GM21381 (cell line): ENCODE measurements around the gene COL4A1.

Experiments used
- ATAC-seq: cut with Tn5 transposase; IDR thresholded peaks from one replicate; pipeline ENCODE4 v1.9.1; 2021; ENCODE audit warnings: mild to moderate bottlenecking, moderate library complexity; ENCODE audit not compliant: unreplicated experiment

COL4A1 gene

DNA sequence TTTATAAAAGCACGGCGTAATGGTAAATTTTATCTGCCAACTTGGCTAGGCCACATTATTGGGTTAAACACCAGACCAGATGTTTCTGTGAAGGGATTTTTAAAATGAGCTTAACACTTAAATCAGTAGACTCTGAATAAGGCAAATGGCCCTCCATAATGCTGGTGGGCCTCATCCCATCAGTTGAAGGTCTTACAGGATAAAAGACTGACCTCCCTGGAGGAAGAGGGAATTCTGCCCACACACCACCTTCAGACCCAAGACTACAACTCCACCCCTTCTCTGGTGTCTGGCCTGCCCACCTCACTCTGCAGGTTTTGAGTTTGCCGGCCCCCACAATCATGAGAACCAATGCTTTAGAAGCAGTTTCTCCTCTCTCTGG, 96.4 kb downstream of the COL4A1 start:
- no peak for ATAC-seq

DNA sequence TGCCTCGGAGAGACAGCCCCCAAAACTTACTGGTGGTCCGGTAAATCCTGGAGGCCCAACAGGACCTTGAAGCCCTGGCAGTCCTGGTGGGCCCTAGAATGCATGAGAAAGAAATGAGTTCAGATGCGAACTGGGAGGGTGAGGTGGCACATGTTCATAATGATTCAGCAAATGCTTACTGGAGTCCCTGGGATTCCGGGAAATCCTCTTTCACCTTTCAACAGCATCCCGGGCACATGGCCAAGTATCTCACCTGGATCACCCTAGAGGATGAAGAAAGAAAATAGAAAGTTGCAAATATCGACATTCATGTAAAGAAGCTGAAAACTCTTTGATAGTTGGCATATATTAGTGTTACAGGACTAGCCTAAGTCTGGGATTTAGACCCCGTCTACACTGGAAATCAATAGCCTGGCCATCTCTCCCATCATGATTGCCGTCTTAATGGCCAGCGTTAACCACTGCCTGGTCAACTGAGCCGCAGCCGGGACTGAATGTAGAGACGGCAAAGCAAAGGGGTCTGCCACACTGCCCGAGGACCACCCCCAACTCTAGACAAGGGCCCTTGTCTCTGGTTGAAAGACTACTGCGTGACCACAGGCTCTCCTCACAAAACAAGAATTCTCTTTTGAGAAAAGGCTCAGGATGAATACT, 96.9 kb downstream of the COL4A1 start:
- ATAC-seq: no peak

DNA sequence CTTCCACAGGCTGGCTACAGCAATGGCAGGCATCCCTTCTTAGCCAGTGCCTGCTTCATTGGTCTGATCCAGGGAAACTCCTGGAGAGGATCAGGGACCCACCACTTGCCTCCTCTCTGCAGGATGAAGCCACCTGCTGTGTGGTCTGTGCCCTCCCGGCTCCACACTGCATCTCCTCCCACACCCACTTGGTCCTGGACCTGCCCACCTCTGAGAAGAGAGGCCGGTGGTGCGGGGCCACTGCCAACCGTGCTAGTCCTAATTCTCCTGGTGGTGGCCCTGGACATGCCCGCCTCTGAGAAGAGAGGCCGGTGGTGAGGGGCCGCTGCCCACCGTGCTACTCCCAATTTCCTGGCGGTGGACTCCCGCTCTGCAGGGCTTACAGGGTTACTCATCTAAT, 98.8 kb downstream of the COL4A1 start:
- no peak for ATAC-seq

DNA sequence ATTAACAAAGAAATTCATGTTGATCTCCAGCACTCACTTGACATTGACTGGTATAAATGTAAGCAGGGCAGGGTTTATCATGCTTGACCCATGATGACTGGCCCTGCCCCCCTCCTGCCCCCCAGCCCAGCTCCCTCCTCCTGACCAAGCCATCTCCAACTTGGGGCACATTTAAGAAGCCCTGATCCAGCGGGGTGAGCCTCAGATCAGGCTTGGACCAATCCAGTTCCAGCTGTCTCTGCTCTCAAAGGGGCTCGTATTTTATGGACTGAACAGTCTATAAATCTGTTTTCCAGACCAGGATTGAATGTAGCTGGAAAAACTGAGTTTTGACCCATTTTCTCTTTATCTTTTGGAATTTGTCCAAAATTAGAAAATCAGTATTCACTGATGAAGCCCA, 100.0 kb downstream of the COL4A1 start:
- no peak for ATAC-seq

DNA sequence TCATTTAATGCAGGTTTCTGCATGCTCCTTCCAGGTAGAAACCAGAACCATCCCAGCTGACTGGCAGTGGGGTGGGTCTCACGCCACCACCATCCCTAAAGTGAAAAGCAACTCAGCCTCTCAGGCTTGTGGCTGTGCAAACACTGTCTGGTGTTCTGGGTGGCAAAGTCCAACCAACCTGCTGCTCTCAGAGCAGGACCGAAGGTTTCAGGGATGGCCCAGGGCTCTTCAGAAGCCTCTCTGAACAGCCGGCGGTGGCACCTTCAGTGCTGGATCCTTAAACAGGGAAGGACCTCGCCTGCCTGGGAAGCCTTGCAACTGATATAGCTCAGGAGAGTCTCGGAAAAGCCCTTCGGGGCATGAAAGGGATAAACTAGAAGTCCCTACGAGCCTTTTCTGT, 100.8 kb downstream of the COL4A1 start:
- no peak for ATAC-seq

DNA sequence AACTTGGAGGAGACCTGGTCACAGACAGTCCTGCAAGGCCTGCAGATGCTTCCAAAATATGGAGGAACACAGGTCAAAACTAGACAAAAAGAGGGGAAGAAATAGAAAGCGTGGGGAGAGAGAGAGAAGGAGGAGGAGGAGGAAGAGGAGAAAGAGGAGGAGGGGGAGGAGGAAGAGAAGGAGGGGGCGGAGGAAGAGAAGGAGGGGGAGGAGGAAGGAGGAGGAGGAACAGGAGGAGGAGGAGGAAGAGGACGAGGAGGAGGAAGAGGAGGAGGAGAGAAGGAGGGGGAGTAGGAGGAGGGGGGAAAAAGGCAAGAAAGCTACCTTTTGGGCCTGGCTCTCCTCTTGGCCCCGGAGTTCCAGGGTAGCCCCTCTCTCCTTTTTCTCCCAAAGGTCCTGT, 105.8 kb downstream of the COL4A1 start:
- ATAC-seq: no peak

DNA sequence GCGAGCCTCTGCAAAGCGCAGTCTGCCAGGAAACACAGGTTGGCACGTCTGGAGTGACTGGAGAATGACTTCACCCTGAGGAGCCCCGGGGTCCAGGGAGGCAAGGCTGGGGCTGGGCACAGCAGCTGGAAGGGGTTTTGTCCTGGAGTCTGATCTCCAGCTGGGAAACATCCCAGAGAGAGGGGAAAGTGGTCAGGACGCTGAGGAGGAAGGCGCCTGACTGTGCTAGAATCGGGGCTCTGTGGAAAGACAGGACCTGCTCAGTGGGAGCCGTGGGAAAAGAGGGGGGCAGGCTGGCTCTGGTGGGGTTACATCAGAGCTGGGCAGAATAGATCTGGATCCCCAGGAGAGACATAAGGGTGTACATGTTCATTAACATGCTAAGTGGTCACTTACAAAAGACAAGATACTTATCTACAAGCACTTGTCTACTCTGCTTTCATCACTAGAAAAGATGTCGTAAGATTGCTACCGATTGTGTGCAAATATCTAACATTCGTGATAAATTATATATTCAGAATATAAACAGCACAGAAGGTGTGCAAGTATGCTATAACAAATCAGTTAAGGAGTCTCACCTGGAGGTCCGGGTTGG, 106.6 kb downstream of the COL4A1 start:
- no peak for ATAC-seq

DNA sequence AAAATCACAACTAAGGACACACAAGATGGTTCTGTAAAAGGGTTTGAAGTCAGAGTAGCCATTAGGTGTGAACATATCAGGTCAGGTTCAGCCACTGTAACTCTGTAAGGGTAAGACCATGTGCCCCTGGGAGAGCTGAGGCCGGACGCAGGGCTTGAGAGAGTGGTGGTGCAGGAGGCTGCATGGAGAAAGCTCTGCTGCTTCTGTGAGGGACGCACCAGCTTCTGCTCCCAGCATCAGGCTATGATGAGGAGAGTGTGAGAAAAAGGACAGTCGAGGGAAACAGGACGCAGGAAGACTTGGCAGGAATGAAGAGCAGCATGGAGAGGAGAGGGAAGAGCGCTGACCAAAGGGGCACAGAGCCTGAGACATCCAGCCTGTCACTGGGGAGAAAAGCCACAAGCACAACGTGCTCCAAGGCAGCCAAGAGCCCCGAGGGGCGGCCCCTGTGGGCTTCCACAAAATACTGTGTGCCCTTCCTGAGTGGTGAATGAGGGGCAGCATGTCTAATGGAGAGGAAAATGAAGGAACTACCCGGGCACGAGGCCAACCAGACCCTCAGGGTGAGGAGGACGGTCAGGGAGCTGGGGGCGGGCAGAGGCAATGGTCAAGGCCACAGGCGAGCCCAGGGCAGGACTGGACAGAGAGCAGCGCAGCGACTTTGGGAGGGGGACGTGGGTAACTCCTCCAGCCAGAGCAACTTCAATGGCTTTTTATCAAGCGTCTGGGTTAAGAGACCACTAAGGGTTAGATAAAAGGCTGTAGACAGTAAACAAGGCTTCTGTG, 107.7 kb downstream of the COL4A1 start:
- ATAC-seq: no peak

DNA sequence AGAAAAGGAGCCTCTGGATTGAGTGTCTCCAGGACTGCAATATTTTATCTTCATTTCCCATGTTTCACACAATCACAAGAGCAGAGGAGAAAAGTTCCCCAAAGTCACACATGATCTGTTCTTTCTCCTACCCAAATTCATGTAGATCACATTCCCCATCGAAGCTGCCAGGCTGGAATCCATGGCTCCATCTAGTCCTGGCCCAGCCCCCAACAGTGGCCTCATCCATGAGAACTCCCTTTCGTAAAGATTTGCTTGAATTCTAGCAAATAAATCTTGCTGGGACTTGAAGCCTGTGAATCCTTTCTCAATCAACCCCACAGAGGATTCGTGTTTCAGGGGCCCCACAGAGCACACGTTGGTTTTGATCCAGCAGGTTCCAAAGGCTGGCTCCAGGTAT, 109.5 kb downstream of the COL4A1 start:
- ATAC-seq: no peak

DNA sequence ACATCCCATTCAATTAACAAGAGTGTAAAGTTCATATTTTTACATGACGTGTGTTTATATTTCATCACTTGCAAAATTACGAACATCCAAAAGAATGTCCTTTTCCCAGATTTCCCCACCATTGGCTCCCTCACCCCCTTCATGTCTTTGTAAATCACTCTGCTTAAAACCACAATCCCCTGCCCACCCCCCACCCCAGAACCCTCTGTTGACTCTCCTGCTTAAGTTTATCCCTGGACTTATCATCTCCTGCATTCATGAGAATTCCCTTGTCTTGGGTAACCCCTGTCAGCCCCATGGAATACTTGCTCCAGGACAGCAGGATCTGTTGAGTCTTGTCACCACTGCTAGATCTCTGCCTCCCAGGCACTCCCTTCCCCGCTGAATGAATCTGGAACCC, 109.9 kb downstream of the COL4A1 start:
- ATAC-seq: no peak

DNA sequence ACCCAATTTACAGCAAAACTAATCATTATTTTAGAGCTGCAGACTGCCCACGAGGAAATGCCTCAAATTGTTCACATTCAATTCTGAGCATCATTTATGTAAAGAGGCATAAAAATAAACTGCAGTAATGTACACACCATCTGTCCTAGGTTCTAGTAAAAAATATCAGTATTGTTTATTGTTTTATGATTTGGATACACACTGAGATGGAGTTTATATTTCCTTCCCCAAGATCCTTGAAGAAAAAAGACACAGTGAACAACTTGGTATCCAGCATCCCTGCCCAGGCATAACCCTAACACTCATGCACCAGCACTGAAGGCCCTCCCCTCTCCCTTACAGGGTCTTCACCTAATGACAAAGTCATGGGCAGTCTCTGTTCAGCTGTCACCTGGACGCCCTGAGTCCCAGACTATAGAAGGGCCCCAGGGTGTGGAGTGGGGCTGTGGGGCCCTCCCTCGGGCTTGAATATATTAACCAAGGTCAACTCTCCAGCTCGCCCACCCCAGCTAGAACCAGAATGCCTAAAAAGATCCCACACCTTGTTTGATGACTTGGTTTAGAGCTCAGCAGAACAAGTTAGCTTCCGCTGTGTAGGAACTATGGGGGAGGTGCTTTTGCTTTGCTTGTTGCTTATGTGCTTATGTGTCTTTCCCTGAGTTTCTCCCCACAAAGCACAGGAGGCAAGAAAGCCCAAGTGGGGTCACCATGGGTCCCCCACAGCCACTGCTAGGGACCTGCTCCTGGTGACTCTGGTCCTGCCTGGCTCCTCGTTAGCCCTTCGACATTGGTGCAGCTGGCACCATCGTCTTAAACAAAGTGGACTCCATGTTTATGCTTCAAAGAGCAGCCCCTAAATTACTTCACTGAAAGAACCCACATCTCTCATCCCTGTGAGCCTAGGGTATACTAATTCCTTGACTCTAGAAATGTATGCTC, 111.1 kb downstream of the COL4A1 start:
- ATAC-seq: no peak

DNA sequence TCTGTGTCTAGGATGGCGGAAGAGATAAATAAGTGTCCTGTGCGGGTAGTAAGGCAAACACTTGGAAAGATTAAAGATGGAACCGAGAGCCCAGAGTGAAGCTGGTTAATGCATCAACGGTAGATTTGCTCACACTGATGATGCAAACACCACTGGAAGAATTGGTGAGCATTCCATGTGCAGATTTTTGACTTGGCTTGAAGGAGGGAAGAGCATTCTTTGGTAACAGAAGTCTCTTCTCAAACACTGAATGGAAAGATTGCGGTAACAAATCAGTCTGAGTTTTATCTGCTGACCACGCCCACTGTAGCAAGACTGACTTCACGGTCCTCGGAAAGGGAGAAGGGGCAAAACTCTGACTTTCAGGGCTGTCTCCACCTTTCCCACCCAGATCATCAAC, 112.5 kb downstream of the COL4A1 start:
- ATAC-seq: no peak

DNA sequence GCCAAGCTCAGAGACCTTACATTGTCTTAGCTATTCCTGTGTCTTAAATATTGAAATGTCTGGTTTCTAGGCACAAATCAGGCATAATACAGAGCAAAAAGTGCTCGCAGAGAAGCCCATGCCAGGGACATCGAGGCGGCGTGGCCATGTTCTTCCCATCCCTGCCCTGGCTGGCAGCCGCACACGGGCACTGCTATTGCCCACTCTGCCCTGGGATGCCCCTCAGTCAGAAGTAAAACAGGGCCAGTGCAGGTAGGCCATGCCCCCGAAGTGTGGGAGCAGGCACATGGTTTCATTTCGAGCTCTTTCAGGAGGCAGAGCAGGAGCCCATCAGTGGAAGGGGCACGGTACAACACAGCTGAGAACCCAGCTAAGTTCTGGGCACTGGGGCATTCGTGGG, 113.5 kb downstream of the COL4A1 start:
- ATAC-seq: no peak

DNA sequence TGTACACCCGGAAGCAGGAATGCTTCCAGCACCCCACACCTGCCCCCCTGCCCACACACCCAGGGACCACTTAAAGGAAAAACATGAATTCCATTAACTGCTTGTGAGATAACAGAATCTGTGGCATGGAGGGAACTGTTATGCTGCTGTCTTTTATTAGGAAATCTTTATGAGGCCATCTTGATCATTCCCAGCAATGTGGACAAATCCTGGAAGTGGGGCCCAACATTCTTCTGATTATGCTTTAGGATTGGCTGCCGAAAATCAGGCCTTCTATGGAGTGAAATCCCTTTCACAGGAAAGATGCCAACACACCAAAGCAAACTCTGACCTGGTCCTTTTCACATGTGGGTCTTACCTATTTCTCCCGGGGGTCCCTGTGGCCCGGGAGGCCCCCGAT, 114.5 kb downstream of the COL4A1 start:
- ATAC-seq: no peak

DNA sequence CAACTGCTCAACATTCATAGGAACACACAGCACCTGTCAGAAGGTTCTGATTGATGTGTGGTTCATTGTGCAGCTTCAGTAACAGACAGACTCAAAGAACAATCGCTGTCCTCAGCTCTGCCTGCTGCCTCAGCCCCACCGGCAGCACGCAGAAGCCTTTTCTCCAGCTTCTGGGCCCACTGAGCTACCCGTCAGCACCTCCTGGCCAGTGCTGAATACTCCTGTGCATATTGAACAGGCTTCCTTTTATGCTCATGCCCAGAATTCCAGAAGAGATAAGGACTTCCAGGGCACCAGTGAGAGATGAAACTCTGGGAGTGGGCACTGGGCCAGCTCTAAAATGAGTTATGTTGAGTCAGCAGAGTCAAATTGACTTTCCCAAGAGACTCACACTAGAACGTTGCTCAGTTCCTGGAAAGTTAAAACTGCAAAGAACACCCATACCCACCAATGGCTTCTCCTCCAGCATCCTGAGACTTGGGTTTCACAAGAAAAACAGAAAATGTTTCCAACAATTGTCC, 119.3 kb downstream of the COL4A1 start:
- ATAC-seq: no peak

DNA sequence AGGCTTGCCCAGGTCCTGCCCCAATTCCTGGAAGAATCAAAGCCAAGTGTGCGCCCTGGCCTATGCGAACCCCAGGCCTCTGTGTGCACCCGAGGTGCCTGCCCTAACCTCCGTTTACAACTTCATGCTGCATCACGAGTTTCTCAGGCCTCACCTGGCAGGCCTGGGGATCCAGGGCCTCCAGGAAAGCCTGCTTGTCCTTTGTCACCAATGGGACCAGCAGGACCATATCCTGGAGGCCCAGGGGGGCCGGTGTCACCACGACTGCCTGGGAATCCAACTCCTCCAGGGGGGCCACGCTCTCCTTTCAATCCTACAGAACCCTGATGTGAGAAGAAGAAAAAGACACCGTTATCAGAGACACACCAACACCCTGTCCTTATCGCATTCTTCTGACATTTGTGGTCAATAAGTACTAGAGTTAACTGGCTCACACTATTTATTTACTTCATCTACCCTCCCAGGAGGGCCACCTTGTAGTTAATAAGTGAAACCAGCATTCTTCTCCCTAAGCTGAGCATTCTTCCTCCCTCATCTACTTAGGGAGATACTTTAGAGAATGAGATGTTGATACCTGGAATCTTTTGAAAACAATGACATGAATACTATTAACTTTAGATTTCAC, 120.6 kb downstream of the COL4A1 start:
- no peak for ATAC-seq

DNA sequence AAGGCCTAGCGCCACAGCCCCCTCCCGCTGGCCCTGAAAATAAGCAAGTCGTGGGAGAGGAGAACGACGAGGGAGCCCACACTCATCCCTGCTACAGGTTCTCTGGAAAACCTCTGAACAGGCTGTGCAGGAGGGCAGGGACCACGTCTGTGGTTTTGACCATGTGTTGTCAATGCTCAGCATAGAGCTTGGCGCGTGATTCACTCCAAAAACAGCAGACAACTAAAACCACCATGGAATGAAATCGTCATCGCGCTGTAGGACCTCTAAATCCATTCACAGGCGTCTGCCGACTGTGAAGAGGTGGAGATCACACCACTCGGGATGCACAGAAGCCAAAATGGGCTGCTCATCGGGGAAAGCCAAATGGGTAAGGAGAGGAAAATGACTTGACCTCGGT, 121.3 kb downstream of the COL4A1 start:
- ATAC-seq: no peak

DNA sequence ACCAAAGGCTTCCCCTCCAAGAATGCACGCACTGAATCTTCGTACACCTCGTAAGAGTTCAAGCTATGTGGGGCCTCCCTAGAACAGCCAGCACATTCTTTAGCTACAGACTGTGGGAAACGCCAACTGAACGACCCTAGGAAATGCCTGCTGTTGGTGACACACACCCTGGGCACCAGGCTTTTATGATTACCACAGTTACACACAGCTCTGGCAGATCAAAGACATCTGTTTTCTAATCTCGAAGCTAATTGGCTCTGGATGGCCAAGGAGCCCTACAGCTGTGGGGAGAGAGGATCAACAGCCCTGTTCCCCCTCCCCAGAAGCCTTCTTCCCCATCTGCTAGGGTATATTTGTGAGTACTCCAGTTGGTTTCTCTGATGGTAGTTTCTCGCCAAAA, 123.0 kb downstream of the COL4A1 start:
- ATAC-seq: no peak

DNA sequence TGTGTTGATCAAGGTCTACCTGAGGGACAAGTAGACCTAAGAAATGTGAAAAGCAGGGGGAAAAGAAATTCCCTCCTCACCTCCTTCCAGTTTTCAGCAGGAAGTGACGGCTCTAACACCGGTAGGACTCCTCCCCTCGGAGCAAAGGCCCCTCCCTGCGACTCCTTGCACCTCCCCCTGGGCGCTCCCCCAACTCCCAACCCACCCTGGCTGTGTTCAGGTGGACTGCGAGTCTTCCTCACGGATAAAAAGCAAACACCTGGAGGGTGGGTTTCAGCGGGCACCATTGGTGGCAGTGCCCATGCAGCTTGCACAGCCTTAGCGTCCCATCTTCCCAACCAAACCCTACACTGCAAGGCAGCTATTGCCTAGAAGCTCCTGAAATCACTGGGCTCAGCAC, 124.5 kb downstream of the COL4A1 start:
- ATAC-seq: no peak

DNA sequence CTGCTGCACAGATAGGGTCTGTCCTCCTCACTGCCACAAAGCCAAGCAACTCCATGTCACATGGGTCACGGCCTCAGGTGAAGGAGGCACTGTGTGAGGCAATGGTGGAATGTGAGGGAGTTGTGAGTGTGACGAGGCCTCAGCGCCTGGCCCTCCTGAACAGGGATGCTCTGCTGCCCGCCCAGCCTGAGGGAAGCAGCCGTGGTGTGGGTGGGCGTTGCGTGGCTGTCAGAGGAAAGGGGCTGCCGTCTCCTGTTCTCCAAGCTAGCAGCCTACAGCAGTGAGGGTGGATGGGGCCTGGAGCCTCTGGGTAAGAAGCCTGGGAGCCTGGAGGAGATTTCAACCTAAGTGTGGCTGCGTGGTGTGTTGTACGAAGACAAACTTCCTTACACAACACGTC, 125.0 kb downstream of the COL4A1 start:
- no peak for ATAC-seq

DNA sequence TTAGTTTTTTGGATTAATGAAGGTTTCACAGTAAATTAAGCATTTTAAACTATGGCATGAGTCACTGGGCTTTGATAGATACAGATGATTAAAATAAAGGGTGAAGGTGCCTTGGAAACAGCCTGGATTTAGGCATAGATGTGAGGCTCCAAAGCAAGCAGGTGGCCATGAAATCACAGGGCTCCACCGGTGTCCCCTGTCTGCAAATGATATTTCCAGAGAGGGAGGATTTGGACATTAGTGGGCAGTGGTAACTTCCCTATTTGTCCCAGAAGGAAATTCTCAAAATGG, 127.2 kb downstream of the COL4A1 start:
- ATAC-seq: no peak
